HG03558 (cell line): ENCODE results near the gene GRM7.

Experiments
- ATAC-seq: cut with Tn5 transposase; IDR thresholded peaks from one replicate; pipeline ENCODE4 v1.9.1; 2021; ENCODE audit warnings: moderate number of reproducible peaks; ENCODE audit not compliant: unreplicated experiment; ENCODE audit errors: extremely low read depth

Gene GRM7

DNA sequence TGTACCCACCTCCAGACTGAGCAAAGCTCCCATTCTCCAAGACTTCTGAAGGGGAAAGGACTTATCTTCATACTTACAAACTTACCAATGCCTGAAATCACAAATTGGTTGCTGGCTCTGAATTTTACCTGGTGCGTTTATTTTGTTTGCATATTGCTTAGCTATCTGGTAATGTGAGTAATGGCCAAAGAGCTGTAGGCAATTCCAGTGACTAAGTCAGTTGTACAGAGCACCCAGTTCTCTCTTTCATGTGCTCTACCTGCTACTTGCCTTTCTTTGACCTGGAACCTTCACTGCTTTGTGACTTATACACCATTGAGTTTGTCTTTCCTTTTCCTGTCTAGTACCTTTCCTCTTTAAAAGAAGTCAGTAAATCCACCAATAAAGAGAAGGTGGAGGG lies 884.8 kb downstream of the GRM7 start:
- ATAC-seq, result no peak

DNA sequence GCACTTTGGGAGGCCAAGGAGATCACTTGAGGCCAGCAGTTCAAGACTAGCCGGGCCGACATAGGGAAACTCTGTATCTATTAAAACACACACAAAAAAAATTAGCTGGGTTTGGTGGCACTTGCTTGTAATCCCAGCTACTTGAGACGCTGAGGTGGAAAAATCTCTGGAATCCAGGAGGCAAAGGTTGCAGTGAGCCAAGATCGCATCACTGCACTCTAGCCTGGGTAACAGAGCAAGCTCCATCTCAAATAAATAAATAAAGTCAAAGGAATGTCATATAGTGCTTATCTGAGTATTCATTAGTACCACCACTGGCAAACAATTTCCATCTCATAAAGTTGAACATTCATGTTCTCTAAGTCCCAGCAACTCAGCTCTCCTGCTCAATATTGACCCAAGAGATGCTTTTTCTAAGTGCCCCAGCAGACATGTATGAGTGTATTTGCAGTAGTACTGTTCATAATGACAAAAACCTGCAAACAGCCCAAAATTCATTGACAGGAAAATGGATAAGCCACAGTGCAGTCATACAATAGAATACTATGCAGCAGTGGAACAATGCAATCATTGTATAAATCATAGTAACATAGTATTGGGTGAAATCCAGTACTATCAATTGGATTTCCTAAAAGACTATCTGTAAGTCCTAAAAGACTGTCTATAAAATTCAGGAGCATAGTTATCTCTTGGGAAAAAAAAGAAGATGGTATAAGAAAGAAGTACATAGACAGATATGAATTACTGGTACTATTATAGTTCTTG lies 889.2 kb downstream of the GRM7 start:
- no peak for ATAC-seq

DNA sequence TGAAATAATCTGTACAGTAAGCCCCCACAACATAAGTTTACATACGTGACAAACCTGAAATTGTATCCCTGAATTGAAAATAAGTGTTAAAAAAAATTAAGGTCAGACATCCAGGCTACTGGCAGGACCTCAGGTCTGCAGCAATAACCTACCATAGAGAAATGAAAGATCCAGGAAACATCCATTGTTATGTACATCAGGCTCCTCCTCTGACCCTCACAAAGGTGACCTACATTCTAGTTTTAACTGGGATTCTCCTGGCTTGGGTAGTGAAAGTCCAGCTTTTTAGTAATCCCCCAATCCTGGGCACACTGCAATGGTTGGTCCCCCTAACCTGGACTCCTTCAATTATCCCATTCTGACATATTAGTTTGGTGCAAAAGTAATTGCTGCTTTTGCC lies 891.1 kb downstream of the GRM7 start:
- no peak for ATAC-seq

DNA sequence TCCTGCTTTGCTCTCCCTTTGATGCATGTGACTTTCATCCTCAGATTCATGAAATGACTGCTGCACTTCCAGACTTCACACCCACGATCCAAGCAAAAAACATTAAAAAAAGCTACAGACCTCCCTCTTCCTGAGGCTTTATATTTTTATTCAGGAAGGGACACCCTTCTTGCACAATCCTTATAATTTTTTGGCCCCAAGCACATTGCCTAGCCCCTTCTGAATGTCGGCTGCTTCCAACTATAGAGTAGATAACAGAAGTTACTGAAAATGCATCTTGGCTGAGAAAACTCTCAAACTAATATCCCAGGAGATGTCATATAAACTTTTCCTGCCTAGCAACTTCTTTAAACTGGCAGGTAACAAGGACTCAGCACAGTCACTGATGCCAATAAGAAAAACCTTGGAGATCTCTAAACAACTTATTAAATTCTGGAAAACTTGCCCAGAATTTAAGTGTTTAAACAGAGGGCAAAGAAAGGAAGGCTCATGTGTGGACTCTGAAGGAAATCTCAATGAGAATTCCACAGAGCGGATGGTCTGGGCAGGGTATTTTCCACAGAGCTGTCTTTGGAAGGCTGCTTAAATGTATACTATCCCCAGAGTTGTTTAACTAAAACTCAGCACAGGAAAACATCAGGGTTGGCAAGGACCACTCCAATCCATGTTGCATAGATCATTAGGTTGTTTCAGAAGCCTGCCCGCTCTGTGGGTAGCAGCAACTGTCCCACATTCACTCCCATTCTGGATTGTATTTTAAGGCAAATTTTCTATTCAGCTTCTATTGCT lies 893.9 kb downstream of the GRM7 start:
- no peak for ATAC-seq

- no peak for ATAC-seq
Measured at GRCh38 chr3:7759630-7760029, 898.7 kb downstream of the GRM7 start.

GRCh38 chr3:7760718-7761117 lies 899.8 kb downstream of the GRM7 start:
- ATAC-seq, result no peak

DNA sequence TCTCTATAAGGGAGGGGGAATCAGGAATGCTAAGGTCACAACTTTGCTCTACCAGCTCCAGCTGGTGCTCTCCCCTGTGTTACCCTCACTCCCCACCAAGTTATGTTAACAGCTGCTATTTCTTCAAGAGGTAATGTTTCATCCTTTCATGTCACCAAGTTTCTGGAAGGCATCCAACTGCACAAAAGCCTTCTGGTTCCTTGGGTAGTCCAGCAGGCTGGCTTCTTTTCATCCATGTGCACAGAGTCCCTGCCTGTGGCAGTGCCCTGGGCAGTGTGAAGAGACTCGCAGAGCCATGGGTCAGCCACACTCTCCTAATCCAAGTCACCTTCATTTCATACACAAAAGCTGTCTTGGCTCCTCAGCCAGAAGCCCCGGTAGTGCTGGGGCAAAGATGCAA lies 903.2 kb downstream of the GRM7 start:
- no peak for ATAC-seq

- ATAC-seq, result no peak
Measured at GRCh38 chr3:7766530-7766929, 905.6 kb downstream of the GRM7 start.

GRCh38 chr3:7779331-7779730 lies 918.4 kb downstream of the GRM7 start:
- no peak for ATAC-seq

- ATAC-seq, result no peak
Measured at GRCh38 chr3:7781395-7781794, 920.5 kb downstream of the GRM7 start.

- no peak for ATAC-seq
Measured at GRCh38 chr3:7787871-7788828, 927.2 kb downstream of the GRM7 start.

- ATAC-seq, result no peak
Measured at GRCh38 chr3:7788881-7789280, 928.0 kb downstream of the GRM7 start.

- no peak for ATAC-seq
Measured at GRCh38 chr3:7789324-7789723, 928.4 kb downstream of the GRM7 start.

DNA sequence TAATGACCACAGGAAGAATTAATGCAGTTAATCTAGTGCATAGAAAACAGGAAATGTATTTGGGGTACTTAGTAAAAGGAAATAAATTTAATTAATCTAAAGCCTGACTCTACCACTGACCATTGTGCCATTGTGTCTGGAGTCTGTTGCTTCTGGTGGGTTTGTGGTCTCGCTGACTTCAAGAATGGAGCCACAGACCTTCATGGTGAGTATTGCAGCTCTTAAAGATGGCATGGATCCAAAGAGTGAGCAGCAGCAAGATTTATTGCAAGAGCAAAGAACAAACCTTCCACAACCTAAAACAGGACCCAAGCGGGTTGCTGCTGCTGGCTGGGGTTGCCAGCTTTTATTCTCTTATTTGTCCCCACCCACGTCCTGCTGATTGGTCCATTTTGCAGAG lies 929.2 kb downstream of the GRM7 start:
- no peak for ATAC-seq
